Smooth muscle cell of the brain vasculature (primary cell): ENCODE results near the gene DNMT1.
"Not testable (repeated sequence)": the region's sequence is repeated elsewhere in the genome, so short reads cannot be mapped to it uniquely, and the experiment has no call there.

ENCODE experiments used
- DNase-seq: peaks from one replicate; pipeline ENCODE4 v3.0.0-alpha.2; 2012; ENCODE audit warnings: low read depth, low spot score

DNMT1 gene

GRCh38 chr19:10184636-10185035 lies 10.1 kb downstream of the DNMT1 start:
- no peak for DNase-seq

- DNase-seq, result no peak
These were observed 10.8 kb downstream of the DNMT1 start for GRCh38 chr19:10183926-10184325.

GRCh38 chr19:10182847-10183246 lies 11.9 kb downstream of the DNMT1 start:
- no peak for DNase-seq

GRCh38 chr19:10182076-10182475 lies 12.7 kb downstream of the DNMT1 start:
- DNase-seq, result no peak

- no peak for DNase-seq
These were observed 14.3 kb downstream of the DNMT1 start for GRCh38 chr19:10180459-10180858.

GRCh38 chr19:10180024-10180423 lies 14.7 kb downstream of the DNMT1 start:
- DNase-seq, result not testable (repeated sequence)

- DNase-seq, result no peak
These were observed 21.2 kb downstream of the DNMT1 start for GRCh38 chr19:10173527-10173926.

- DNase-seq, result no peak
These were observed 26.3 kb downstream of the DNMT1 start for GRCh38 chr19:10168386-10168948.

GRCh38 chr19:10167459-10167858 lies 27.3 kb downstream of the DNMT1 start:
- DNase-seq, result no peak

- DNase-seq, result not testable (repeated sequence)
These were observed 28.3 kb downstream of the DNMT1 start for GRCh38 chr19:10166501-10166900.

- no peak for DNase-seq
These were observed 28.7 kb downstream of the DNMT1 start for GRCh38 chr19:10166046-10166445.

GRCh38 chr19:10163536-10163935 lies 31.2 kb downstream of the DNMT1 start:
- no peak for DNase-seq

GRCh38 chr19:10159610-10160009 lies 35.1 kb downstream of the DNMT1 start:
- DNase-seq, result no peak

- no peak for DNase-seq
These were observed 36.3 kb downstream of the DNMT1 start for GRCh38 chr19:10158485-10158884.

GRCh38 chr19:10158071-10158470 lies 36.7 kb downstream of the DNMT1 start:
- no peak for DNase-seq

- DNase-seq, result no peak
These were observed 38.9 kb downstream of the DNMT1 start for GRCh38 chr19:10155839-10156238.

GRCh38 chr19:10152100-10152499 lies 42.7 kb downstream of the DNMT1 start:
- no peak for DNase-seq

GRCh38 chr19:10151521-10151920 lies 43.2 kb downstream of the DNMT1 start:
- DNase-seq, result no peak

- no peak for DNase-seq
These were observed 45.3 kb downstream of the DNMT1 start for GRCh38 chr19:10149427-10149826.

GRCh38 chr19:10146142-10146541 lies 48.6 kb downstream of the DNMT1 start:
- DNase-seq, result no peak

- no peak for DNase-seq
These were observed 49.7 kb downstream of the DNMT1 start for GRCh38 chr19:10145031-10145430.

GRCh38 chr19:10144361-10144760 lies 50.4 kb downstream of the DNMT1 start:
- no peak for DNase-seq

- no peak for DNase-seq
These were observed 51.1 kb downstream of the DNMT1 start for GRCh38 chr19:10143681-10144080.

- no peak for DNase-seq
These were observed 51.9 kb downstream of the DNMT1 start for GRCh38 chr19:10142701-10143375.
